Activated CD4-positive, CD25-positive, alpha-beta regulatory T cell treated with anti-CD3 and anti-CD28 coated beads, Interleukin-2, amount 50 U/mL, for 72 hours (primary cell): ENCODE measurements around the gene C13orf46.

ENCODE experiments used
- DNase-seq: peaks from one replicate; pipeline ENCODE4 v3.0.0; 2021

Gene C13orf46

DNA sequence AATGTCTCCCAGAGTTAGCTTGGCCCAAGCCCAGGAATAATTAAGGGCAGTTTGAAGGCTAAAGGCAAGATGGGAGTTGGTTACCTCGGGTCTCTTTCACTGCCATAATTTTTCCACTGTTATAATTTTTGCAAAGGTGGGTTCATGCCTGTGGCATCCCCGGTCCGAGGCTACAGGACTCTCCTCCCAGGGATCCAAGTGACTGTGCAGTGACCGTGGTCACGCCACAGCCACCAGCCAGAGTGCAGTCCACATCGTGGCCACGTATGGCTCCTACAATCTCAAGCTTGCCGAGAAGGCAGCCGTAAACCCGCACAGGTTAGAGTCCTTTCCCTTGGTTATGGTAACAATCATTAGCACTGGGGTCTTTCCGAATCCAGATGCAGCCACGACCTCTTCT is 36.8 kb downstream of the C13orf46 start:
- no peak for DNase-seq

GRCh38 chr13:113936166-113936965 is 37.5 kb downstream of the C13orf46 start:
- no peak for DNase-seq

- no peak for DNase-seq
Observed at GRCh38 chr13:113935001-113935844, 38.7 kb downstream of the C13orf46 start.

DNA sequence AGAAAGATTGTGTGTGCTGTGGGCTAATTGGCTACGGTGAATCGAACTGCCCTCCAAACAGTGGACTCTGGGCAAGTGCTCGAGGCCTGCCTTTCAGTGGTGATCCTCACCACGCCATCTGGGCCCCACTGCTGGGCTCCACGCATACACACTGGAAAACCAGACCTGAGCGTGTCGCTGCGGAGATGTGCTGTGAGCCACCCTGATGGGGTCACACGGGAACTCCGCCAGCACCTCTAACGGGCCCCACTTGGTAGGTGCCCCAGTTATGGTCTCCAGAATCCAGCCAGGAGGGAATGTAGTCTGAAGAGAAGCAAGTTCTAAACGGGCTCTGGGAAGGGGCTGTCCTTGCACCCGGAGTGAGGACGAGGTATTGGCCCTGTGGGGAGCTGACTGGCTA is 39.3 kb downstream of the C13orf46 start:
- no peak for DNase-seq

- DNase-seq, result no peak
Observed at GRCh38 chr13:113933901-113934300, 40.0 kb downstream of the C13orf46 start.

DNA sequence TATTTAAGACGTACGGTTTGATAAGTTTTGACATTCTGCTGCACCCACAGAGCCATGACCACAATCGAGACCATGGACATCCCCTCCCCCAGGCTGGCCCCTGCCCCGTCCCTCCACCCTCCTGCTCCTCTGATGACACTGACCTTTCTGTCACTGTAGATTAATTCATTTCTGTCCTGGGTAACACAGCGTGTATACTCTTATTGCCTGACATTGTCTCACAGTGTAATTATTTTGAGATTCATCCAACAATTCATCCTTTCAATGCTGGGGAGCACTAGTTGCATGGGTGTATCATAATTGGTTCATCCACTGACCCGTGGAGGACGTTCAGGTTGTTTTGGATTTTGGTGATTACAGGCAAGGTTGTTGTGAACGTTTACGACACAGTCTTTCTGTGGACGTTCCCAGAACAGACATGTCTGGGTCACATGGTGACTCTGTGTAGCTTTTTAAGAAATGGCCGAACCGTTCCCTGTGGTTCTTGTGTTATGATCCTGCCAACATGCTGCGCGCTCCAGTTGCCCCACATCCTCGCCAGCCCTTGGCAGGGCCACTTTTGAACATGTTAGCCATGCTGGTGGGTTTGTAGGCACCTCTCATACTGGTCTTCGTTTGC is 41.9 kb downstream of the C13orf46 start:
- no peak for DNase-seq

- peak; percentile 25 for DNase-seq
Observed at GRCh38 chr13:113930671-113931637, 42.9 kb downstream of the C13orf46 start.

GRCh38 chr13:113929628-113930615 is 44.0 kb downstream of the C13orf46 start:
- peak; percentile 20 for DNase-seq

DNA sequence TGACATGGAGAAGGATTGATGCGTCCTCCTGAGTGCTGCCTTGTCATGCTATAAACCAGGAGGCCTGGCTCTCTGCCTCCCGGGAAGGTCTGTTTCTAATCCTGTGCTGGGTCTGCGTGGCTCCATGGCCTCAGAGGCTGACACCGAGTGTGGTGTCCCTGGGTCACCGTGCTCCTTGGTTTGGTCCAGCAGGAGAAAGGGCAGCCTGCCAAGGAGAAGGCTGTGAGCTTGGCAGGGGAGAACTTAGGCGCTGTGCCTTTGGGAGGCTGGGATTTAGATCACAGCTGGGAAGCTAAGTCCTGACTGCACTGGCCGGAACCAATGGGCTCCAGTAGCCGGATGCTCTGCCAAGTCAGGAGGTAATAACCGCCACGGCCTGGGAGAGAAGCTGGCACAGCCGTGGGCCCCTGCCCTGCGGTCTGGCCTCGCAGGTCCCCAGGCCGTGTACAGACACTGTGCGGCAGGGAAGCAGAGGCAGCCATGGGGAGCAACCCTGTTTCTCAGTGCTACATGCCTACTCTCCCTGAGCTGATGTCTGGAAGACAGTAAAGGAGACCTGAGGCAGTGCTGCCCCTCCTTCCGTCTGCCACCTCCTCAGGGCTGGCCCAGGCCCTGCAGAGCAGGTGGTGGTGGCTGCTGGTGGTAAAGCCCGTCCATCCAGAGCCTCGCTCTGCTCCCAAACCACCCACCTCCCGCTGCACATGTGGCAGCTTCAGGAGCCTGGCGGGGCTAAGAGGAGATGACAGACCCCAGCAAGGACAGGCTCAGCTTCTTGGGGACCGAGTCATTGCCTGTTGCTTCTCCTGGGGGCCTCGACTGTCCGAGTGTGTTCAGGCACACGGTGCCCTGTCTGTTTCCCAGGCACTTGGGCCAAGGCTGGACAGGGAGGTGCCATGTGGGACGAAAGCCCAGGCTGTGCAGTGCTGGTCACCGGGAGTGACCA is 44.9 kb downstream of the C13orf46 start:
- peak; percentile 23 for DNase-seq

DNA sequence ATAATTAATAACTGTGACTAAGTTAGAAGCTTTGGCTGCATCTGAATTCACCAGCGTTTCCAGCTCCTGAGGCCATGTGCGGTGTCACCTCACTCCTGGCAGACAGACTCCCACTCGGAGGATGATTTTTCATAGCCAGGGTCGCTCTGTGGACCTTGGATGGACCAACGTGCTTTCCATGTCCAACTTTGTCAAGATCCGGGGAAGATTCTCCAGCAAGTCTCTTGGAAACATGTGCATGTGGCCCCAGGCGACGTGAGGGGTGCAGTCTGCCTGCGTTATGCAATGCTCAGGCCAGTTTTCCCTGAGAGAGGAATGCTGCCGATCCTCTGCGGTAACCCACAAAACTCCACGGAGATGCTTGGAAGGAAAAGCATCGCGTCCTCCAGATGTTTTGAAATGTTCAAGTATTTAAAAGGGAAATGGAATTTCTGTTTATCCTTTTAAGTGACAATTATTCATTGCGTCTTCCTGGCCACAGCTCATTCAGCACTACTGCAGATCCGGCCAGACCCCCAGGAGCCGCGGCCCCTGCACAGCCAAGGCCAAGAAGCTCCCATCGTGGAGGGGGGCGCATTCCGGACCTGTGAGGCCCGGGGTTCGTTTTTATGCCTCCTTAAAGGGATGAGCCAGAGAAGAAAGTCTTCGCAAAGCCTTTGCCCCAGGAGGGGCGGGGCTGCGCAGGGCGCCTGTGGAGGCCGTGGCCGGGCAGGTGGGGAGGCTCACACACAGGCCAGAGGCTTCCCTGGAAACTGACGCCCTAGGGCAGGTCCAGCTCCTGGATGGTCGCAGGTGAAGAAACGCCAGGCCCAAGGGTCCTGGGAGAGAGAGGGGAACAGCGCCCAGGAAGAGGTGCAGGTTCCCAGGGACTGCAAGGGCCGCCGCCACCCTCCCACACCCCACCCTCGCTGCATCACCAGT is 46.0 kb downstream of the C13orf46 start:
- no peak for DNase-seq

DNA sequence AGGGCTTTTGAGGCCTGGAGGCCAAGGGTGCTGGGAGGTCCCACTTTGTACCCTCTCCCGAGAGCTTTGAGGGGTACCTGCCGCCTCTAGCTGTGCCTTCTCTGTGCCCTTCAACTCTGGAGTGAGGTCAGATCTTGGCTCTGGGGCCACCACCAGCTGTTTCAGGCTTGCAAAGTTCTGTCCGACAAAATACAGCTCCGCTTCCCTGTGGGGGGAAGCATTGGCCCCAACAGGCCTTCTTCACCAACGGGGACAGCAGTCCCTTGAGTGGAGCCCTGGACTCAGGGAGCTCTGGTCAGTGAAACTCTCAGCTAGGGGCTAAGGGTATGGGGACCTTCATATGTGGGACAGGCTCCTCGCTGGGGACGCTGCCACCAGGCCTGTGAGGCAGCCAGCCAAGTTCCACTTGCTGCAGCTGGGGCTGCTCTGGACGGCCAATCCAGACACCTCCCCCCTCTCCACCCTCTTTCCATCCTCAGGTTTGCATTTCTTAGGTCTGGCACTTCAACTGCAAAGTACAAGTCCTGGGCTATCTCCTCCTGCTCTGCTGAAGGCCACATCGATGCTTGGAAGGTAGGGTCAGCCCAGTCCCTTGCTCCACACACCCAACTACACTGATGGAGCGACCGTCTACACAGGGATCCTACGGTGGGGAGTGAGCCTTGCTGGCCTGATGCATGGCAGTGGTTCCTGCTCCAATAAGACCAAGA is 46.8 kb downstream of the C13orf46 start:
- peak; percentile 14 for DNase-seq

GRCh38 chr13:113926301-113926761 is 47.5 kb downstream of the C13orf46 start:
- peak; percentile 17 for DNase-seq

- DNase-seq, result no peak
Observed at GRCh38 chr13:113924184-113924901, 49.5 kb downstream of the C13orf46 start.

GRCh38 chr13:113923376-113924063 is 50.4 kb downstream of the C13orf46 start:
- no peak for DNase-seq

DNA sequence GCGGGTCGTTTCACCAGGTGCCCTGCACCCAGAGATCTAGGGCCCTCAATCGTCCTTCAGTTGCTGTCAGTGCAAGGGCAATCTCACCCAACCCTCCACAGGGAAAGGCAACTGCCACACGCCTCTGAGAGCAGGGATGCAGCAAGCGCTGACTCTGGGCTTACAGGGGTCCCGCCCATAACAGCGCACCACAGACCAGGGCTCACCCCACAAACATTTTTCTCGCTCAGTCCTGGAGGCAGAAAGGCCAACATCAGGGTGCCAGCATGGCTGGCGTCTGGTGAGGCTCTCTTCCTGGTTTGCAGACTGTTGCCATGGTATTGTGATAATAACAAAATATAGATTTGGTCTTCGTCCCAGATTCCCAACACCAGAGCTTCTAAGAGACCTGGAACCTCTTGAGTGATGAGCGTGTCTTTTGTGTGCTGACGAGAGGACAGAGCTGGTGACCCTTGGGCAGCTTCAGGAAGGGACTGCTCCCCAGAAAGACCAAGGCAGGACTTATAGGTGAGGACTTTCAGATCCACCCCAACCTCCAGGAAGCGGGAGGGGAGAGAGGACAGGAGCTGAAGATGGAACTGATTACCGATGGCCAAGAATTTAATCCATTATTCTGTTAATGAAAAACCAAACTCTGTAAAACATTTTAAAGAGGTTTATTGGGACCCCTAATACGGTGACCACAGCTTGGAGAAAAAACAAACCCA is 51.3 kb downstream of the C13orf46 start:
- no peak for DNase-seq

DNA sequence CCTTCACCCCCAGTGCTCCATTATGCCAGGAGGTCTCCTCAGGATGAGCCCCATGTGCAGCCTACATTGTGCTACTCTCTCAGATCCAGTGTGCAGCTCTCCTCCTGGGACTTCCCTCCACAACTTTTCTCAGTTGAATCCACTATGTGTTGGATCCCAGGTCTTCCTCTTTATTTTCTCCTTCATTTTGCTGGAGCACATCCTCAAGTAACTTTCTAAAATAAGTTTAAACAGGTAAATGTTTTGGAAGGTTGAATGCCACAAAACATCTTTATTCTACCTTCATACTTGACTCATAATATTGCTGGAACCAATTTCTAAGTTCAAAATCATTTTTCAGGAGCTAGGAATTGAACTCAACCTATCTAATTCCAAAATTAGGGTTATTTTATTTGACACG is 52.1 kb downstream of the C13orf46 start:
- DNase-seq, result no peak
